Activated naive CD8-positive, alpha-beta T cell (primary cell): ENCODE data around the gene PDE2A.

Experiments
- H3K27ac Mint-ChIP-seq: one replicate; pipeline ENCODE4 v1.8.0; 2021; ENCODE audit warnings: mixed read lengths
- H3K27me3 Mint-ChIP-seq: one replicate; pipeline ENCODE4 v1.8.0; 2021; ENCODE audit warnings: mixed read lengths
- H3K36me3 Mint-ChIP-seq: one replicate; pipeline ENCODE4 v1.8.0; 2021; ENCODE audit warnings: mixed read lengths
- H3K4me1 Mint-ChIP-seq: one replicate; pipeline ENCODE4 v1.8.0; 2021; ENCODE audit warnings: low read depth, mixed read lengths
- H3K4me3 Mint-ChIP-seq: one replicate; pipeline ENCODE4 v1.8.0; 2021; ENCODE audit warnings: mild to moderate bottlenecking, mixed read lengths
- H3K9me3 Mint-ChIP-seq: one replicate; pipeline ENCODE4 v1.8.0; 2021; ENCODE audit warnings: low read depth, mixed read lengths

The PDE2A gene

GRCh38 chr11:72614381-72614780 is 59.8 kb downstream of the PDE2A start:
- Mint-ChIP-seq H3K36me3 (no peaks in the 10 kb centered on the region), H3K9me3 (no peaks in the 10 kb centered on the region), H3K27ac (no peak overlapping the region), H3K4me1 (peaks cover 1% of the 10 kb centered on the region), H3K27me3 (peaks cover 11% of the 10 kb centered on the region), H3K4me3 (no peak overlapping the region)

GRCh38 chr11:72613977-72614376 is 60.2 kb downstream of the PDE2A start:
- no peaks in the 10 kb centered on the region for H3K9me3 Mint-ChIP-seq
- H3K27me3 Mint-ChIP-seq, result peaks cover 11% of the 10 kb centered on the region
- no peaks in the 10 kb centered on the region for H3K36me3 Mint-ChIP-seq
- H3K4me1 Mint-ChIP-seq, result peaks cover 1% of the 10 kb centered on the region
- no peak overlapping the region for H3K27ac Mint-ChIP-seq
- H3K4me3 Mint-ChIP-seq, result no peak overlapping the region

GRCh38 chr11:72613450-72613849 is 60.8 kb downstream of the PDE2A start:
- Mint-ChIP-seq H3K4me3 (no peak overlapping the region), H3K27me3 (peaks cover 11% of the 10 kb centered on the region), H3K27ac (no peak overlapping the region), H3K36me3 (no peaks in the 10 kb centered on the region), H3K4me1 (peaks cover 1% of the 10 kb centered on the region), H3K9me3 (no peaks in the 10 kb centered on the region)

- Mint-ChIP-seq H3K4me1 (peaks cover 1% of the 10 kb centered on the region), H3K4me3 (no peak overlapping the region), H3K27ac (no peak overlapping the region), H3K36me3 (no peaks in the 10 kb centered on the region), H3K27me3 (peaks cover 7% of the 10 kb centered on the region), H3K9me3 (no peaks in the 10 kb centered on the region)
Observed at GRCh38 chr11:72609476-72609875, 64.7 kb downstream of the PDE2A start.

- Mint-ChIP-seq H3K4me3 (no peak overlapping the region), H3K27me3 (peaks cover 6% of the 10 kb centered on the region), H3K9me3 (no peaks in the 10 kb centered on the region), H3K27ac (no peak overlapping the region), H3K4me1 (peaks cover under 1% of the 10 kb centered on the region), H3K36me3 (no peaks in the 10 kb centered on the region)
Observed at GRCh38 chr11:72609045-72609444, 65.2 kb downstream of the PDE2A start.

- Mint-ChIP-seq H3K4me3 (no peak overlapping the region), H3K27me3 (peaks cover 2% of the 10 kb centered on the region), H3K36me3 (no peaks in the 10 kb centered on the region), H3K9me3 (no peaks in the 10 kb centered on the region), H3K4me1 (no peaks in the 10 kb centered on the region), H3K27ac (no peak overlapping the region)
Observed at GRCh38 chr11:72607496-72607895, 66.7 kb downstream of the PDE2A start.

- no peaks in the 10 kb centered on the region for H3K4me1 Mint-ChIP-seq
- peaks cover under 1% of the 10 kb centered on the region for H3K27me3 Mint-ChIP-seq
- no peaks in the 10 kb centered on the region for H3K36me3 Mint-ChIP-seq
- H3K27ac Mint-ChIP-seq, result no peak overlapping the region
- no peaks in the 10 kb centered on the region for H3K9me3 Mint-ChIP-seq
- no peak overlapping the region for H3K4me3 Mint-ChIP-seq
Observed at GRCh38 chr11:72606748-72607468, 67.3 kb downstream of the PDE2A start.

- H3K4me1 Mint-ChIP-seq, result no peaks in the 10 kb centered on the region
- no peaks in the 10 kb centered on the region for H3K27me3 Mint-ChIP-seq
- H3K27ac Mint-ChIP-seq, result no peak overlapping the region
- H3K4me3 Mint-ChIP-seq, result no peak overlapping the region
- H3K9me3 Mint-ChIP-seq, result no peaks in the 10 kb centered on the region
- no peaks in the 10 kb centered on the region for H3K36me3 Mint-ChIP-seq
Observed at GRCh38 chr11:72605973-72606747, 68.1 kb downstream of the PDE2A start.

- no peak overlapping the region for H3K4me3 Mint-ChIP-seq
- H3K4me1 Mint-ChIP-seq, result no peaks in the 10 kb centered on the region
- no peak overlapping the region for H3K27ac Mint-ChIP-seq
- H3K27me3 Mint-ChIP-seq, result no peaks in the 10 kb centered on the region
- no peaks in the 10 kb centered on the region for H3K9me3 Mint-ChIP-seq
- H3K36me3 Mint-ChIP-seq, result no peaks in the 10 kb centered on the region
Observed at GRCh38 chr11:72604256-72604655, 70.0 kb downstream of the PDE2A start.

GRCh38 chr11:72602250-72602904 is 71.8 kb downstream of the PDE2A start:
- Mint-ChIP-seq H3K27me3 (no peaks in the 10 kb centered on the region), H3K4me1 (no peaks in the 10 kb centered on the region), H3K9me3 (no peaks in the 10 kb centered on the region), H3K36me3 (no peaks in the 10 kb centered on the region), H3K4me3 (no peak overlapping the region), H3K27ac (no peak overlapping the region)

GRCh38 chr11:72600557-72600956 is 73.7 kb downstream of the PDE2A start:
- Mint-ChIP-seq H3K36me3 (no peaks in the 10 kb centered on the region), H3K27me3 (no peaks in the 10 kb centered on the region), H3K4me3 (no peak overlapping the region), H3K9me3 (no peaks in the 10 kb centered on the region), H3K4me1 (no peaks in the 10 kb centered on the region), H3K27ac (no peak overlapping the region)

GRCh38 chr11:72599325-72600117 is 74.7 kb downstream of the PDE2A start:
- no peaks in the 10 kb centered on the region for H3K4me1 Mint-ChIP-seq
- H3K27me3 Mint-ChIP-seq, result no peaks in the 10 kb centered on the region
- no peaks in the 10 kb centered on the region for H3K9me3 Mint-ChIP-seq
- no peak overlapping the region for H3K27ac Mint-ChIP-seq
- H3K4me3 Mint-ChIP-seq, result no peak overlapping the region
- H3K36me3 Mint-ChIP-seq, result no peaks in the 10 kb centered on the region

- H3K4me3 Mint-ChIP-seq, result no peak overlapping the region
- H3K36me3 Mint-ChIP-seq, result no peaks in the 10 kb centered on the region
- H3K27ac Mint-ChIP-seq, result no peak overlapping the region
- no peaks in the 10 kb centered on the region for H3K4me1 Mint-ChIP-seq
- no peaks in the 10 kb centered on the region for H3K9me3 Mint-ChIP-seq
- H3K27me3 Mint-ChIP-seq, result no peaks in the 10 kb centered on the region
Observed at GRCh38 chr11:72598906-72599305, 75.3 kb downstream of the PDE2A start.

- H3K36me3 Mint-ChIP-seq, result no peaks in the 10 kb centered on the region
- no peaks in the 10 kb centered on the region for H3K4me1 Mint-ChIP-seq
- H3K27me3 Mint-ChIP-seq, result no peaks in the 10 kb centered on the region
- no peaks in the 10 kb centered on the region for H3K9me3 Mint-ChIP-seq
- no peak overlapping the region for H3K4me3 Mint-ChIP-seq
- no peak overlapping the region for H3K27ac Mint-ChIP-seq
Observed at GRCh38 chr11:72598466-72598865, 75.8 kb downstream of the PDE2A start.

- Mint-ChIP-seq H3K4me1 (peaks cover 5% of the 10 kb centered on the region), H3K36me3 (no peaks in the 10 kb centered on the region), H3K4me3 (no peak overlapping the region), H3K27me3 (no peaks in the 10 kb centered on the region), H3K27ac (no peak overlapping the region), H3K9me3 (no peaks in the 10 kb centered on the region)
Observed at GRCh38 chr11:72597721-72598120, 76.5 kb downstream of the PDE2A start.
